Stimulated activated CD4-positive, alpha-beta T cell treated with anti-CD3 and anti-CD28 coated beads, Interleukin-1b, Interleukin-23, amount 100 ng/mL, for 48 hours (primary cell): ENCODE results near the gene YJEFN3.

Experiments
- DNase-seq: peaks from one replicate; pipeline ENCODE4 v3.0.0-alpha.2; 2020

YJEFN3 gene

GRCh38 chr19:19498255-19498991 lies 30.3 kb upstream of the YJEFN3 start:
- no peak for DNase-seq

DNA sequence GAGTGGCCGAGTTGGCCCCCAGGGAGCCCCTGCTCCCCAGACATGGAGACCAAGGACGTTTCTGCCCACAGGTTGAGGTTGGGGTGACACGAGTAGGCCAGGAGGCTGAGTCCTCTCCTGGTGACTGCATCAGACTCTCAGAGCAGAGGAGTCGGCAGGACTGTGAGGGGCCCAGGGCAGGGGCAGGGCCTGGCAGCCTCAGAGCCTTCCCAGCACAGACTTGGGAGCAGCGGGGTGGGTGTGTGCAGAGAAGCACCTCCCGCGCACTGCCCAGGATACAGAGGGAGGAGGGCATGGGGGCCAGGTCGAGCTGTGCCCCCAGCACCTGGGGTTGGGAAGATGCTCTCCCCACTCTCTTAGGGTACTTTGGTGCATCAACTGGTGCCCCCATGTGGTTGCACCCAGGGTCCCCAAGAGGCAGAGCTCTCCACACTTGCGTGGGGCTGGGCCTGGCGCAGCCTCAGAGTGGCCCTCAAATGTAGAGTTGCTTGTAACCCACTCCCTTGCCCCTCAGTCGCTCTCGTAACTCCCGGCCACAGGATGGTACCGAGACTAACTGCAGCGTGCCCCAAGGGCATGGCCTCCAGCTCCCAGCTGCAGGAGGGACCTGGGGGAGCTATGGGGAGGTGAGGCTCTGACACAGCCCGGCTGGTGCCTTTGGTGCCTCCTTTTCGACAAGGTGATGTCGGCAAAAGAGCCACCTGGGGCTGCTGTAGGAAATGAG lies 29.3 kb upstream of the YJEFN3 start:
- DNase-seq: no peak

- DNase-seq: no peak
These were observed 27.6 kb upstream of the YJEFN3 start for GRCh38 chr19:19500975-19501644.

- no peak for DNase-seq
These were observed 26.9 kb upstream of the YJEFN3 start for GRCh38 chr19:19501798-19502197.

DNA sequence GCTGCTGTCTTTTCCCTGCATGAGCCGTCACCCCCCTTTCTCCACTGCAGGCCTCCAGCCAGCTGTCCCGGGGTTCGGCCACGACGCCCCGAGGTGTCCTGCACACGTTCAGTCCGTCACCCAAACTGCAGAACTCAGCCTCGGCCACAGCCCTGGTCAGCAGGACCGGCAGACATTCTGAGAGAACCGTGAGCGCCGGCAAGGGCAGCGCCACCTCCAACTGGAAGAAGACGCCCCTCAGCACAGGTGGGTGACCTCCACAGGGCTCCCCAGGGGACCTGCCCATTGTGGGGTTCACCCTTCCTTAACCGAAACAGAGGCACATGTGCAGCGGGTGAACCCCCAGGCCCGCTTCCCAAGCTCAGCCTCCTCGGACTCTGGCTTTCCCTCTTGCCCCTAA lies 26.4 kb upstream of the YJEFN3 start:
- no peak for DNase-seq

DNA sequence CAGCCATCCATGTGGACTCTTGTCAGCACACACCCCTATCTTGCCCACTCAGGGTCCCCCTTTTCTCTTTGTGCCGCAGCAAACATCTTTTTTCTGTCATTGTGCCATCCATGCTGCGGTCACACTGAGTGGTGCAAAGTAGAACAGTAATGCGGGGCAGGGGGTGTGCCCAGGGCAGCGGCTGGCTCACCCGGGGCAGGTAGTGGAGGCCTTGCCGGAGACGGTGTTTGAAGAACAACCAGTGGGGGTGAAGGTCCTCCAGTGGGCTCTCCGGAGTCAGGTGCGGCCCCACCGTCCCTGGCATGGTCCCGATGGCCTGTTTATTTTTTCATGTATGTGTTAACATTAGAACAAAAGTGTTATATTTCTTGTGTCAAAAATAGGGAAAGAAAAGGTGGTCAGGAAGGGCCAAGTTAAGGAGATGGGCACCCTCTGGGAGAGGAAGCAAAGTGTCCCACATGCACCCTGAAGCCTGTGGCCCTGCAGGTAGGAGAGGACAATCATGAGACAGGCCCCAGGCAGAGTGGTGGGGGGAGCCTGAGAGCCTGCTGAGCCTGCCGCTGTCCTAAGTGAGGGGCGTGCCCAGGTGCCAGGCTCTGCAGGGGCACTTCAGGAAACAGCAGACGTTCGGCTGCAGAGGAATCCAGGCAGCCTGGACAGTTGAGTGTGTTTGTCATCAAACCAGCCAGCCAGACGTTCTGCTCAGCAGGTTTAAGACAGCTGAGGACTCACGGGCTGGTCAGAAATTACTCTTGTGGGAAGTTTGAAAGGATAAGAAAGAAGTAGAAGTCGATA lies 25.7 kb upstream of the YJEFN3 start:
- DNase-seq: no peak

- no peak for DNase-seq
These were observed 23.7 kb upstream of the YJEFN3 start for GRCh38 chr19:19504754-19505668.

GRCh38 chr19:19505669-19506326 lies 22.9 kb upstream of the YJEFN3 start:
- DNase-seq: no peak

GRCh38 chr19:19506592-19506991 lies 22.1 kb upstream of the YJEFN3 start:
- DNase-seq: no peak

- no peak for DNase-seq
These were observed 21.4 kb upstream of the YJEFN3 start for GRCh38 chr19:19507354-19507753.

DNA sequence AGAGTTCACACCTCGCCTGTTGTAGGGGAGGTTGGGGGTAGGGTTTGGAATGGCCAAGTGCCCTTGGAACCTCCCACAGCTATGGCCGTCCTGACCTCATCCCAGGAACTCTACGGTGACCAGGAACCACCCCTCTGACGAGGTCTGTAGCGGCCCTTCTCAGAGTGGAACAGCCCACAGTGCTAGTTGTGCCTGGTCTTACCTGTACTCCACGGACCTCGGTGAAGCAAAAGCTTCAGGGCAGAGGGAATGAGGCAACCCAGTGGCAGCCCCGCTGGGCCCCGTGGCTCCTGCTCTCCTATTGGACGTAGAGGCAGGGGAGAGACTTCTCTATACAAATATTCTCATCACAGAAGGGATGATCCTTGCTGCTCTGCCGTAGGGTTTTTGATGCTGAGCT lies 20.5 kb upstream of the YJEFN3 start:
- no peak for DNase-seq

DNA sequence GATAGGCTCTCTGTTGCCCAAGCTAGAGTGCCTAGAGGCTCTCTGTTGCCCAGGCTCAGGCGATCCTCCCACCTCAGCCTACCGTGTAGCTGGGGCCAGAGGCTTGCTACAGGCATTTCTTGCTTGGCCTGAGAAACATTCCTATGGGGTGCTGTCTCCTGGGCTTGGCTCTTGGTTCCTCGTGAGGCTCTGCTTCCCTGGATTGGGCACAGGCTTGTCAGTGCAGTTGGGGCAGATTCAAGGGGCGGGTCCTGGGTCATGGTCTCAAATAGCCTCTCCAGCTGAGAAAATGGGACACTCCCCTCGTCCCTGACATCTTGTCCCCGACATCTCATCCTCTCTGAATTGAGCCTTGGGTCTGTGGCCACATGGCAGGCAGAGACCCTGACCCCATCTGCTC lies 18.3 kb upstream of the YJEFN3 start:
- no peak for DNase-seq

DNA sequence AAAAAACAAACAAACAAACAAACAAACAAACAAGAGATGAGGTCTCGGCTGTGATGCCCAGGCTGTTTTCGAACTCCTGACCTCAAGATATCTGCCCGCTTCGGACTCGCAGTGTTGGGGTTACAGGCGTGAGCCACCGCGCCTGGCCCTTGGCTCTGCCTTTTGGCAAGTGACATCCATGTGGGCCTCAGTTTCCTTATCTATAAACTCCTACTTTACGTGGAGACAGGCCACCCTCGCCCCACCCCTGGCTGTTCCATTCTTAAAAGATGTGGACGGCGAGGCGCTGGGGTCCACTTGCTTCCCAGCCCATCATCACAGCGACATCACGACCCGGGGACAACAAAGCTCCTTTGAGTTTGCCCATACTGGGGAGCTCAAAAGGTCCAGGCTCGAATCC lies 15.0 kb upstream of the YJEFN3 start:
- no peak for DNase-seq

GRCh38 chr19:19514215-19514657 lies 14.5 kb upstream of the YJEFN3 start:
- DNase-seq: no peak

DNA sequence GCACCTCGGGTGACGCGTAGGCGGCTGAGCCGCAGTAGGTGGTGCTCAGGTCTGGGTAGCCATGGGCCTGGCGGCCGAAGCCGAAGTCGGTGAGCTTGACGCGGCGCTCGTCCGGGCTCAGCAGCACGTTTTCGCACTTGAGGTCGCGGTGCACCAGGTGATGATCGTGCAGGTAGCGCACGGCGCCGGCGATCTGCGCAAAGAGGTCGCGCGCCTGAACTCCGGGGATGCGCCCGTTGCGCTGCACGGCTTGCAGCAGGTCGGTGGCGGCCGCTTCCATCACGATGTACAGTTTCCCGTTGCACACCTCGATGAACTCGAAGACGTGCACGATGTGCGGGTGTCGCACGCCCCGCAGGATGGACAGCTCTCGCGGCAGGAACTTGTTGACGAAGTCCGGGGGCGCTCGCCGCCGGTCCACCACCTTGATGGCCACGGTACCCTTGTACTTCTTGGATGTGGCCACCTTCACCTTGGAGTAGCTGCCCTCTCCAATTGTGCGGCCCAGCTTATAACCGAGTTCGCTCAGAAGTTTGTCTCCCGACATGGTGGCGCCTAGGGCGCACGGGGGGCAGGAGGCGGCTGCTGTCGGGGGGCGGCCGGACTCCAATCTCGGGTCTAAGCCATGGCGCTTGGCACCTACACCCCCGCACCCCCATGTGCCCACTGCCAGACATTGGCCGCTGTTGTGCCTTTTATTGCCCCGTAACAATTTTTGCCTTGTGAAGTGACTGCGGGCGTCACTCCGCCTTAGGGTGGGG lies 13.7 kb upstream of the YJEFN3 start, which contains the start of gene TSSK6:
TSSK6 (minus strand) TSS at position 668 of the 761 bp plus-strand sequence; CDS start at position 547, 121 bp downstream.
- no peak for DNase-seq

GRCh38 chr19:19515642-19516519 lies 12.8 kb upstream of the YJEFN3 start, which contains the start of gene NDUFA13:
Gene NDUFA13, plus strand, starts transcription at chr19:19516225. Its CDS starts 14 bp downstream, at chr19:19516239.
- DNase-seq: peak; percentile 92

- DNase-seq: no peak
These were observed 11.5 kb upstream of the YJEFN3 start for GRCh38 chr19:19517235-19517619.

DNA sequence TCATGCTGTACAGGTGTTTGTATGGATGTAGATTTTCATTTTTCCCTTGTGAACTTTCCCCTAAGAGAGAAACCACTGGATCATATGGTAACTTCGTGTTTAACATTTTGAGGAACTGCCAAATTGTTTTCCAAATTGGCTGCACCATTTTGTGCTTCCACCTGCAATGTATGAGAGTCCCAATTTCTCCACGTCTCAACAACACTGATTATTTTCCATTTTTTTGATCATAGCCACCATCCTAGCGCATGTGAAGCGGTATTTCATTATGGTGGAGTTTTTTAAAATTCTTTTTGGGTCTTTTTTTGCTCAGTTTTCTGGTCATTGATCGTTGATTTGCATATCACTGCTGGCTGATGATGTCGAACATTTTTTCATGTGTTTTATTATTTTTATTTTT lies 7.7 kb upstream of the YJEFN3 start:
- no peak for DNase-seq

- DNase-seq: no peak
These were observed 5.5 kb upstream of the YJEFN3 start for GRCh38 chr19:19523177-19523576.
